ENCODE results near the gene COPG1. TPM values are rescaled to one million over a fixed set of nuclear protein-coding genes. Genes with fewer than 3 reads are reported as not detected.

Gene COPG1
- total and polyA plus RNA-seq, 9 of the 15 experiments (the other 6 are each of a cell fraction or from before 2014, with no cell fraction given) = 40.3 to 105 (median 62.4) TPM

- H3K4me1 ChIP-seq (replicated peaks in 1 of 2; ENCODE audit: control insufficient read depth in 2 of 2, insufficient read depth in 2 of 2, low read length in 2 of 2) = peaks cover 21 to 24% of the 10 kb centered on the region in 2 experiments; a peak in 4 of 5 replicates
- 51% methylated on average over 6 of the region's 7 CpGs for WGBS (ENCODE audit: insufficient coverage, low coverage, missing lambda C conversion rate)
- no TSS peak for BruUV-seq (replicated peaks)
- ChIA-PET POLR2A (no interaction called here), CTCF (ENCODE audit: low intra/inter-chr PET ratio) (no interaction called here)
- intact Hi-C loops (cut with micrococcal nuclease) = no loop called here
- peaks cover 13% of the 10 kb centered on the region for H3K79me2 ChIP-seq (ENCODE audit: control insufficient read depth, insufficient read depth, low read length)
- DNase-seq (ENCODE audit: extremely low read depth in 1 of 4, low spot score in 3 of 4) (no peak), ATAC-seq (no peak), FAIRE-seq (no peak)
- no peak overlapping the region for H2AFZ ChIP-seq (ENCODE audit: low read depth, low read length)
- H3K9me3 ChIP-seq (replicated peaks; ENCODE audit: control insufficient read depth, insufficient read depth, low read depth, low read length) = no peaks in the 10 kb centered on the region
- no peak overlapping the region for H3K9ac ChIP-seq (ENCODE audit: insufficient read depth in 1 of 2, low read depth in 2 of 2, low read length in 2 of 2)
- H3K4me3 ChIP-seq = no peak overlapping the region
- no peaks in the 10 kb centered on the region for H3K9me1 ChIP-seq (ENCODE audit: control insufficient read depth, insufficient read depth, low read length)
- no peak overlapping the region for H3K27ac ChIP-seq (ENCODE audit: extremely low read depth, low read depth, low read length)
- peaks cover 5% of the 10 kb centered on the region; the same call in 1 of the 2 replicates for H4K20me1 ChIP-seq (replicated peaks; ENCODE audit: control insufficient read depth, insufficient read depth, low read length)
- no peak overlapping the region for H3K4me2 ChIP-seq (ENCODE audit: insufficient read depth, low read length)
- no peaks in the 10 kb centered on the region for H3K27me3 ChIP-seq (ENCODE audit: control insufficient read depth in 2 of 2, insufficient read depth in 2 of 2, low read length in 2 of 2)
- TF ChIP-seq HNRNPH1 (optimal IDR thresholded peaks at IDR 0.05; ENCODE audit: low read depth, low read length) (no peak), PKNOX1 (IDR thresholded peaks at IDR 0.05) (peak; percentile 36; the same call in 1 of the 2 replicates), HNRNPK (IDR thresholded peaks at IDR 0.05; ENCODE audit: low read depth, low read length, poor library complexity, severe bottlenecking) (no peak), PRDM10 (IDR thresholded peaks at IDR 0.05; ENCODE audit: partially characterized antibody) (no peak), NCOA1 (IDR thresholded peaks at IDR 0.05; ENCODE audit: low read depth) (no peak)
- no peaks in the 10 kb centered on the region for H3K36me3 ChIP-seq (ENCODE audit: control insufficient read depth, insufficient read depth, low read length)
- in situ Hi-C loops (cut with MboI) = no loop called here
Observed at GRCh38 chr3:129310111-129311011, 61.0 kb downstream of the COPG1 start.

Data from K562 (cell line).